DOHH2 (cell line): ENCODE results near the gene OR5B17.

Source experiments
- H3F3A ChIP-seq: fragments of 200-600 bp; sonication (generic), shearing (Covaris generic); 2 replicates; pipeline ENCODE4 v1.6.0; 2016; ENCODE audit warnings: antibody characterized with exemption, mild to moderate bottlenecking; ENCODE audit not compliant: control insufficient read depth, insufficient read depth
- H3K27ac ChIP-seq: fragments of 200-600 bp; sonication (generic); 2 replicates; pipeline ENCODE4 v1.5.1; 2014; ENCODE audit warnings: low read depth, mild to moderate bottlenecking, low read length, moderate library complexity
- H3K27me3 ChIP-seq: fragments of 200-600 bp; sonication (generic); 2 replicates; pipeline ENCODE4 v1.6.1; 2014; ENCODE audit warnings: mild to moderate bottlenecking, low read length, mixed read lengths; ENCODE audit not compliant: control insufficient read depth
- H3K36me3 ChIP-seq: fragments of 200-600 bp; sonication (generic); 2 replicates; pipeline ENCODE4 v1.6.1; 2014; ENCODE audit warnings: mild to moderate bottlenecking, low read length, moderate library complexity, mixed read lengths; ENCODE audit not compliant: control insufficient read depth
- H3K4me1 ChIP-seq: fragments of 200-600 bp; sonication (generic); 2 replicates; pipeline ENCODE4 v1.6.1; 2014; ENCODE audit warnings: mild to moderate bottlenecking, low read length, mixed read lengths; ENCODE audit not compliant: control insufficient read depth
- H3K4me2 ChIP-seq: fragments of 200-600 bp; sonication (generic); 2 replicates; pipeline ENCODE4 v1.6.0; 2014; ENCODE audit warnings: mild to moderate bottlenecking, low read length, moderate library complexity
- H3K4me3 ChIP-seq: fragments of 200-600 bp; sonication (generic); 2 replicates; pipeline ENCODE4 v1.5.1; 2014; ENCODE audit warnings: mild to moderate bottlenecking, low read length, mixed read lengths
- H3K79me2 ChIP-seq: fragments of 200-600 bp; sonication (generic); 2 replicates; pipeline ENCODE4 v1.6.1; 2014; ENCODE audit warnings: mild to moderate bottlenecking, low read length, mixed read lengths; ENCODE audit not compliant: control insufficient read depth
- H3K9me2 ChIP-seq: fragments of 200-600 bp; sonication (generic); replicated peaks from 2 replicates; pipeline ENCODE4 v1.6.1; 2014; ENCODE audit warnings: mild to moderate bottlenecking, low read length, mixed read lengths; ENCODE audit not compliant: control insufficient read depth
- H3K9me3 ChIP-seq: fragments of 200-600 bp; sonication (generic); 2 replicates; pipeline ENCODE4 v1.6.1; 2014; ENCODE audit warnings: antibody characterized with exemption, low read length, mixed read lengths; ENCODE audit not compliant: control insufficient read depth, insufficient read depth
- H4K20me1 ChIP-seq: fragments of 200-600 bp; sonication (generic); 2 replicates; pipeline ENCODE4 v1.6.0; 2014; ENCODE audit warnings: low read depth, mild to moderate bottlenecking, antibody characterized with exemption, low read length, moderate library complexity; ENCODE audit not compliant: control insufficient read depth, insufficient read depth
- EZH2phosphoT487 ChIP-seq: fragments of 200-600 bp; sonication (generic); IDR thresholded peaks from 2 replicates; pipeline ENCODE4 v1.6.1; 2017; ENCODE audit warnings: borderline replicate concordance, mild to moderate bottlenecking, antibody characterized with exemption, low read length, moderate library complexity, mixed read lengths
- TF ChIP-seq, protein P1 (sequence below): fragments of 200-600 bp; sonication (generic); IDR thresholded peaks from one replicate; pipeline ENCODE4 v1.5.1; 2014; ENCODE audit warnings: antibody characterized with exemption, mild to moderate bottlenecking, low read depth, low read length; ENCODE audit not compliant: poor library complexity, severe bottlenecking

Gene OR5B17

DNA sequence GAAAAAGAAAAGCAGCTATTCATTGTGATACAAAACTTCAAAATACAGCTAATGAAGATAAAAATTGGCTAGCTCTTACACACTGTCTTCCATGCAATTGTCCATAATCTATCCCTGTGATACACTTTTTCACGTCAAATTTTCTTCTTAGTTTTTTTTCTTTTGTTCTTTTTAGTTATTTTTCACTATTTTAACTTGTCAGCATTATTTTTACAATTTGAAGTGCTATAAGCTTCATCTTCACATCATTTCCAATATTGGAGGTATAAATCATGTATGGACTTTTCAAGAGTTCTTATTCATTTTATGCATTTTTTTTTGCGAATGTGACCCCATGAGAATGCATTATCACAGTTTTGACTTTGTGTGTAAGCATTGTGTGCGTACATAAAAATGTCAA, 4.1 kb downstream of the OR5B17 start:
- Histone ChIP-seq H3K27ac (no peak overlapping the region), H3K4me3 (no peak overlapping the region), H4K20me1 (no peaks in the 10 kb centered on the region), H3K27me3 (no peaks in the 10 kb centered on the region), H3K9me3 (no peaks in the 10 kb centered on the region), H3K36me3 (no peaks in the 10 kb centered on the region), H3F3A (no peaks in the 10 kb centered on the region), H3K9me2 (no peaks in the 10 kb centered on the region), H3K79me2 (no peaks in the 10 kb centered on the region), H3K4me1 (no peaks in the 10 kb centered on the region), H3K4me2 (no peak overlapping the region)
- TF ChIP-seq EZH2phosphoT487, result no peak
- TF ChIP-seq, protein P1, sequence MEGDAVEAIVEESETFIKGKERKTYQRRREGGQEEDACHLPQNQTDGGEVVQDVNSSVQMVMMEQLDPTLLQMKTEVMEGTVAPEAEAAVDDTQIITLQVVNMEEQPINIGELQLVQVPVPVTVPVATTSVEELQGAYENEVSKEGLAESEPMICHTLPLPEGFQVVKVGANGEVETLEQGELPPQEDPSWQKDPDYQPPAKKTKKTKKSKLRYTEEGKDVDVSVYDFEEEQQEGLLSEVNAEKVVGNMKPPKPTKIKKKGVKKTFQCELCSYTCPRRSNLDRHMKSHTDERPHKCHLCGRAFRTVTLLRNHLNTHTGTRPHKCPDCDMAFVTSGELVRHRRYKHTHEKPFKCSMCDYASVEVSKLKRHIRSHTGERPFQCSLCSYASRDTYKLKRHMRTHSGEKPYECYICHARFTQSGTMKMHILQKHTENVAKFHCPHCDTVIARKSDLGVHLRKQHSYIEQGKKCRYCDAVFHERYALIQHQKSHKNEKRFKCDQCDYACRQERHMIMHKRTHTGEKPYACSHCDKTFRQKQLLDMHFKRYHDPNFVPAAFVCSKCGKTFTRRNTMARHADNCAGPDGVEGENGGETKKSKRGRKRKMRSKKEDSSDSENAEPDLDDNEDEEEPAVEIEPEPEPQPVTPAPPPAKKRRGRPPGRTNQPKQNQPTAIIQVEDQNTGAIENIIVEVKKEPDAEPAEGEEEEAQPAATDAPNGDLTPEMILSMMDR, result no peak

DNA sequence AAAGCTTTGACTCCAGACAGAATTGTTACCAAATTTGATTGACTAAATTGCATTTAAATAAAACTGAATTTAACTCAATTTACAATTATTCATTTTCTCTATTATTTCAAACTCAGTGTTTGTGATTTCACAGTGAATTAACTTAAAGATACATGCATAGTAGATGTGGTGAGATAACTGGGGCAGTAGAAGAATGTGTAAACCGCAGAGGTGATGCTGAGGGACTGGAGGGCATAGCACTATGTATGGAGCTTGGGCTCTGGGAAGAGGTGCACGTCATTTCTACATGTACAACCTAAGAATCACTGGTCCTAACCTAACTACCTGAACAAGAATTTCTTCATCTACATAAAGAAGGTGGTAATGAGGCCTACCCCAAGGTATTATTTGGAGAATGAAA, 13.7 kb downstream of the OR5B17 start:
- H3K27ac ChIP-seq, result no peak overlapping the region
- no peaks in the 10 kb centered on the region for H4K20me1 ChIP-seq
- no peaks in the 10 kb centered on the region for H3K36me3 ChIP-seq
- no peaks in the 10 kb centered on the region for H3K9me3 ChIP-seq
- no peaks in the 10 kb centered on the region for H3K4me1 ChIP-seq
- TF ChIP-seq, protein P1, result no peak
- TF ChIP-seq EZH2phosphoT487, result no peak
- H3F3A ChIP-seq, result no peaks in the 10 kb centered on the region
- no peak overlapping the region for H3K4me2 ChIP-seq
- H3K27me3 ChIP-seq, result no peaks in the 10 kb centered on the region
- no peaks in the 10 kb centered on the region for H3K9me2 ChIP-seq
- no peaks in the 10 kb centered on the region for H3K79me2 ChIP-seq
- H3K4me3 ChIP-seq, result no peak overlapping the region

DNA sequence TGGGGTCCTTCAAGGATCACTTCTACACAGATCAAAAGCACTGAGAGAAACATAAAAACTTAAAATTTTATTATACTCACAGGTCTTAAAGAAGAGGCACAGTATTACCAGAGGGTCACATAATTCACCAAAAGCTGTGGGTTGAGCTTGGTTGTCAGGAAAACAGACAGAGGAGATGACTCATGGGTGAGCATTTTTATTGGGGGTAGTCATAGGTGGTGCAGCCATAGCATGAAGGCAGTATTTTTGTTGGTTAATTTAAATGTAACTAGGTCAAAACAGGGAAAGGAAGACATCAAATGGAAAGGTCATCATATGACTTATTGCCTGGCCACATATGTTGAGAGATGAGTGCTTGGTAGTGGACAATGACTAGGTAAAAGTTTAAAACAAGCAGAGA, 24.2 kb downstream of the OR5B17 start:
- H3K4me2 ChIP-seq, result no peak overlapping the region
- no peak overlapping the region for H3K4me3 ChIP-seq
- H3K79me2 ChIP-seq, result no peaks in the 10 kb centered on the region
- no peaks in the 10 kb centered on the region for H3K36me3 ChIP-seq
- no peaks in the 10 kb centered on the region for H3K27me3 ChIP-seq
- H3K27ac ChIP-seq, result no peak overlapping the region
- no peaks in the 10 kb centered on the region for H3K9me2 ChIP-seq
- TF ChIP-seq EZH2phosphoT487, result no peak
- TF ChIP-seq, protein P1, result no peak
- H3K4me1 ChIP-seq, result no peaks in the 10 kb centered on the region
- H4K20me1 ChIP-seq, result no peaks in the 10 kb centered on the region
- no peaks in the 10 kb centered on the region for H3F3A ChIP-seq
- H3K9me3 ChIP-seq, result no peaks in the 10 kb centered on the region

DNA sequence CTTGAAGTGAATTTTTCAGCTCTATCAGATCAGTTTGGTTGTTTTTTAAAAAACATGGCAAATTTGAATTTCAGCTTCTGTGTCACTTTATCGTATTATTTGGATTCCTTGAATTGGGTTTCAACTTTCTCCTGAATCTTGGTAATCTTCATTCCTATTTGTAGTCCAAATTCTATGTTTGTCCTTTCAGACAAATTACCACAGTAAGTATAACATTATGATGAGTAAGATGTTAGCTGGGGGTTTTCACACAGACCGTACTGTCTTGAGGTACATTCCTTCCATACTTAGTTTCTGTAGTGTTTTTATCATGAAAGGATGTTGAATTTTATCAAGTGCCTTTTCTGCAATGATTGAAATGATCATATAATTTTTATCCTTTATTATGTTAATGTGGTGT, 28.0 kb downstream of the OR5B17 start:
- Histone ChIP-seq H3K4me3 (no peak overlapping the region), H3K4me2 (no peak overlapping the region), H3K27ac (no peak overlapping the region), H3K9me3 (no peaks in the 10 kb centered on the region), H4K20me1 (no peaks in the 10 kb centered on the region), H3K9me2 (no peaks in the 10 kb centered on the region), H3F3A (no peaks in the 10 kb centered on the region), H3K79me2 (no peaks in the 10 kb centered on the region), H3K4me1 (no peaks in the 10 kb centered on the region), H3K36me3 (no peaks in the 10 kb centered on the region), H3K27me3 (no peaks in the 10 kb centered on the region)
- TF ChIP-seq EZH2phosphoT487, result no peak
- TF ChIP-seq, protein P1, result no peak
